Measurements from ENCODE around the gene NELFE.
"Not testable (repeated sequence)": the region's sequence is repeated elsewhere in the genome, so short reads cannot be mapped to it uniquely, and the experiment has no call there.

Gene NELFE, protein sequence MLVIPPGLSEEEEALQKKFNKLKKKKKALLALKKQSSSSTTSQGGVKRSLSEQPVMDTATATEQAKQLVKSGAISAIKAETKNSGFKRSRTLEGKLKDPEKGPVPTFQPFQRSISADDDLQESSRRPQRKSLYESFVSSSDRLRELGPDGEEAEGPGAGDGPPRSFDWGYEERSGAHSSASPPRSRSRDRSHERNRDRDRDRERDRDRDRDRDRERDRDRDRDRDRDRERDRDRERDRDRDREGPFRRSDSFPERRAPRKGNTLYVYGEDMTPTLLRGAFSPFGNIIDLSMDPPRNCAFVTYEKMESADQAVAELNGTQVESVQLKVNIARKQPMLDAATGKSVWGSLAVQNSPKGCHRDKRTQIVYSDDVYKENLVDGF

GRCh38 chr6:31958741-31959739 is at the start of gene NELFE, which contains the start of gene SKIC2:
NELFE (minus strand) TSS chr6:31958971; CDS start chr6:31958446, 525 bp downstream.
SKIC2 (plus strand) TSS chr6:31959175; CDS start chr6:31959193, 18 bp downstream.
- DNase-seq (ENCODE audit: low read depth in 2 of 2), result peak; percentile 99

- not testable (repeated sequence) for DNase-seq (ENCODE audit: low read depth in 2 of 2)
Observed at GRCh38 chr6:32008037-32008436, 49.3 kb upstream of the NELFE start.

DNA sequence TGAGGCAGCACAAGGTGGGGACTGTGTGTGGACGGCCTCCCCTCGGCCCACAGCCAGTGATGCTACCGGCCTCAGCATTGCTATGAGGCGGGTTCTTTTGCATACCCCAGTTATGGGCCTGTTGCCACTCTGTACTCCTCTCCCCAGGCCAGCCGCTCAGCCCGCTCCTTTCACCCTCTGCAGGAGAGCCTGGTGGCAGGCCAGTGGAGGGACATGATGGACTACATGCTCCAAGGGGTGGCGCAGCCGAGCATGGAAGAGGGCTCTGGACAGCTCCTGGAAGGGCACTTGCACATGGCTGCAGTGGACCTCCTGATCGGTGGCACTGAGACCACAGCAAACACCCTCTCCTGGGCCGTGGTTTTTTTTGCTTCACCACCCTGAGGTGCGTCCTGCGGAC is 48.3 kb upstream of the NELFE start:
- DNase-seq (ENCODE audit: low read depth in 2 of 2), result not testable (repeated sequence)

GRCh38 chr6:32005991-32006529 is 47.3 kb upstream of the NELFE start:
- DNase-seq (ENCODE audit: low read depth in 2 of 2), result not testable (repeated sequence)

- DNase-seq (ENCODE audit: low read depth in 2 of 2), result not testable (repeated sequence)
Observed at GRCh38 chr6:32005538-32005880, 46.7 kb upstream of the NELFE start.

DNA sequence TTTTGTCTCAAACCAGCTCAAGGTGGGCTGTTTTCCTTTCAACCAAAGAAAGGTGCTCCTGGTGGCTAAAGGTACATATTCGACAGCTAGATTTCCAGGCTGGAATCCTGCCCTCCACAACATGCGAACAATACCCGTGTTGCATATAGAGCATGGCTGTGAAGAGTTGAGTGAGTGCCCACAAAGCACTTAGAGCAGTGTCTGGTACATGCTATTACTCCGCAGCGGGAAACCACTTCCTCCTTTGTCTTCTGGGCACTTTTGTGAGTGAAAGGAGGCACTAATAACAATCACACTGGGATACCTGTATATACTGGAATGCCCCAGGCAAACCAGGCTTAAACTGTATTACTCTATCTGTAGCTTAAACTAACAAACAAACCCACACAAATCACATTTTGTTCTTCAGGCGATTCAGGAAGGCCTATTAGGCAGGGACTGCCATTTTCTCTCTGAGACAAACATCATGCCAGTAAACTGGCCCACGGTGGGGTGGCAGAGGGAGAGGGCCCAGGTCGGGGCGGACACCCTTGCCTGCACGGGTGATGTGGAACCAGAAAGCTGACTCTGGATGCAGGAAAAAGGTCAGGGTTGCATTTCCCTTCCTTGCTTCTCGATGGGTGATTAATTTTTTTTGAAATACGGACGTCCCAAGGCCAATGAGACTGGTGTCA is 46.2 kb upstream of the NELFE start:
- not testable (repeated sequence) for DNase-seq (ENCODE audit: low read depth in 2 of 2)

GRCh38 chr6:32004393-32004792 is 45.6 kb upstream of the NELFE start:
- DNase-seq (ENCODE audit: low read depth in 2 of 2), result not testable (repeated sequence)

- not testable (repeated sequence) for DNase-seq (ENCODE audit: low read depth in 2 of 2)
Observed at GRCh38 chr6:32003301-32003700, 44.5 kb upstream of the NELFE start.

GRCh38 chr6:32002546-32003268 is 43.9 kb upstream of the NELFE start:
- not testable (repeated sequence) for DNase-seq (ENCODE audit: low read depth in 2 of 2)

- DNase-seq (ENCODE audit: low read depth in 2 of 2), result not testable (repeated sequence)
Observed at GRCh38 chr6:31996385-31996784, 37.6 kb upstream of the NELFE start.

DNA sequence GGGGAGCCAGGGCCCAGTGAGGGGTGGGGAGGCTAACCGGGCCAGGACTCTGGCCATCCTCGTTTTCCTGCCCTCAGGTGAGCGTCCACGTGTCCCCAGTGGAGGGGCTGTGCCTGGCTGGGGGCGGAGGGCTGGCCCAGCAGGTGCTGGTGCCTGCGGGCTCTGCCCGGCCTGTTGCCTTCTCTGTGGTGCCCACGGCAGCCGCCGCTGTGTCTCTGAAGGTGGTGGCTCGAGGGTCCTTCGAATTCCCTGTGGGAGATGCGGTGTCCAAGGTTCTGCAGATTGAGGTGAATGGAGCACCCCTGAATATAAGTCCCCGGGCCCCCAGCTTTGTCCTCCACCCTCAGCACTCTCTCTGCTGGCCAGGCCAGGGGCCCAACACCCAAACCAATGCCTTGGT is 35.6 kb upstream of the NELFE start:
- not testable (repeated sequence) for DNase-seq (ENCODE audit: low read depth in 2 of 2)

DNA sequence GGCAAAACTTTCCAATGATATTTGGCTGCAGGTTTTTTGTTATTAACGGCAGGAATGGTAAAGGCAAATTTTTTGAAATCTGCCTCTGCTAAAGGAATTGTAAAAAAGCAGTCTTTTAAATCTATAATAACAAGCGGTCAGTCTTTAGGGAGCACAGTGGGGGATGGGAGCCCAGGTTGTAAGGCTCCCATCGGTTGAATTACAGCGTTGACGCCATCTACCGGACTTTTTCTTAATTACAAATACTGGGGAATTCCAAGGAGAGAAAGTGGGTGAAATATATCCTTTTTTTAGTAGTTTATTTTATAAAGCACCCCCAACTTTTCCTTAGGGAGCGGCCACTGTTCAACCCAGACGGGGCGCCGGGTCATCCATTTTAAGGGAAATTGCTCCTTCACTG is 30.6 kb upstream of the NELFE start:
- DNase-seq (ENCODE audit: low read depth in 2 of 2), result not testable (repeated sequence)

GRCh38 chr6:31981744-31982143 is 23.0 kb upstream of the NELFE start, which contains the start of gene C4A:
C4A (plus strand) TSS chr6:31982057; CDS start chr6:31982108, 51 bp downstream.
- DNase-seq (ENCODE audit: low read depth in 2 of 2), result not testable (repeated sequence)

GRCh38 chr6:31980998-31981397 is 22.2 kb upstream of the NELFE start:
- DNase-seq (ENCODE audit: low read depth in 2 of 2), result not testable (repeated sequence)

DNA sequence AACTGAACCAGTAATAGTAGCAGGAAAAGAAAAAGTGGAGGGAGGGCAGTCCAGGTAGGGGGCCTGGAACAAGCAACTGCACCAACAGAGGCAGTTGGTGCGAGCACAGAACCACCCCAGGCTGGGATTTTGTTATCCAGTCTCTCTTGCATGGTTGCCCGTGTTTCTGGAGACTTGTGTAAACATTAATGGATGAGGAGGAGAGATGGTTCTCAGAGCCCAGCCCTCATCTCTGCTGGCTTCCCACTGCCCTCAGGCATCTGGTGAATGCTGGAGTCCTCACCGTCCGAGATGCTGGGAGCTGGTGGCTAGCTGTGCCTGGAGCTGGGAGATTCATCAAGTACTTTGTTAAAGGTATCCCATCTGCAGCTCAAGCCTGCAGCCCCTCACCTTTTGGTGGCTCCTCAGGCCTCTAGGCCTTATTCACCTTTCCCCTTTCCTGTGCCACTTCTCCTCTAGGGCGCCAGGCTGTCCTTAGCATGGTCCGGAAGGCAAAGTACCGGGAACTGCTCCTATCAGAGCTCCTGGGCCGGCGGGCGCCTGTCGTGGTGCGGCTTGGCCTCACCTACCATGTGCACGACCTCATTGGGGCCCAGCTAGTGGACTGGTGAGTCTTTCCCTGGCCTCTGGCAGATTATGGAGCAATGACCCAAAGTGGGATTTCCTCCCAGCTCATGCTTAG is 21.6 kb upstream of the NELFE start:
- not testable (repeated sequence) for DNase-seq (ENCODE audit: low read depth in 2 of 2)

DNA sequence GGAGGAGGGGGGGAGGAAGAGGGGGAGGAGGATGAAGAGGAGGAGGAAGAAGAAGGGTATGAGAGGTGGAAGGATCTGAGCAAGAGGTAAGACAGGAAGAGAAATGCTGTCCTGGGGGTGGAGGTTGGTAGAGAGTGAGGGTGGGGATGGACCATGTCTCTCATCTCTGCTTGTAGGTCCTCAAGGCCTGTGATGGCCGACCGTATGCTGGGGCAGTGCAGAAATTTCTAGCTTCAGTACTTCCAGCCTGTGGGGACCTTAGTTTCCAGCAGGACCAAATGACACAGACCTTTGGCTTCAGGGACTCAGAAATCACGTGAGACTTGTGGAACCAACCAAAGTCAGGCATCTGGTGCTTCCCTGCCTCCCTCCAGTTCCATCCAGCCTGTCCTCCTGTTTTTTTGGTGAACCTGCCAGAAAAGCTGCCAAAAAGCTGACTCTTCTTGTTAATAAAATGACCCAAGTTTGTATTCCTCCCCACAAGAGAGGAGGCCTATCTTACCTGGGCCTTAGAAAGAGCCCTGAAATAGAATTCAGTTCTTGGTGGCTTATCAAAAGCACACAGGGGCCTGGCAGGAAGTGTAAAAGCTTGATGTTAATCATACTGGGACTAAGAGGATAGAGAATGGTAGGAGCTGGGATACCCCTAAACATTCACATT is 20.6 kb upstream of the NELFE start:
- DNase-seq (ENCODE audit: low read depth in 2 of 2), result no peak

DNA sequence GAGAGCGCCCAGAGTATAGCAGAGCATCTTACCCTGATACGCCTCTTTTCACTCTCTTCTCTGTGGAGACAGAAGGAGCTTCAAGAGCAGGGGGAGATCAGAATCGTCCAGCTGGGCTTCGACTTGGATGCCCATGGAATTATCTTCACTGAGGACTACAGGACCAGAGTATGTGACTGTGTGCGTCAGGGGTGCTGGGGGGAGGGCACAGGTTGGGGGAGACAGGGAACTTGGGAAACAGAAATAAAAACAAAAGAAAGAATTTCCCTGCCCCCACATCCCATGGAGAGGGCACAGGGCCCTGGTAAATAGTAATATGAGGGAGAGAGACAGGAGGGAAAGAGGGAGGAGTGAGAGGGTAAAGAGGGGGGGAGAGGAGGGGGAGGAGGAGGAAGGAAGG is 20.1 kb upstream of the NELFE start:
- no peak for DNase-seq (ENCODE audit: low read depth in 2 of 2)

- DNase-seq (ENCODE audit: low read depth in 2 of 2), result no peak
Observed at GRCh38 chr6:31977816-31978431, 19.2 kb upstream of the NELFE start.

DNA sequence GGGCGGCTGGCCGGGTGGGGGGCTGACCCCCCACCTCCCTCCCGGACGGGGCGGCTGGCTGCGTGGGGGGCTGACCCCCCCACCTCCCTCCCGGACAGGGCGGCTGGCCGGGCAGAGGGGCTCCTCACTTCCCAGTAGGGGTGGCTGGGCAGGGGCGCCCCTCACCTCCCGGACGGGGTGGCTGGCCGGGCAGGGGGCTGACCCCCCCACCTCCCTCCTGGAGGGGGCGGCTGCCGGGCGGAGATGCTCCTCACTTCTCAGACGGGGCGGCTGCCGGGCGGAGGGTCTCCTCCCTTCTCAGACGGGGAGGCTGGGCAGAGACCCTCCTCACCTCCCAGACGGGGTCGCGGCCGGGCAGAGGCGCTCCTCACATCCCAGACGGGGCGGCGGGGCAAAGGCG is 17.3 kb upstream of the NELFE start:
- not testable (repeated sequence) for DNase-seq (ENCODE audit: low read depth in 2 of 2)

Data from stimulated activated CD8-positive, alpha-beta memory T cell treated with anti-CD3 and anti-CD28 coated beads, Interleukin-15, amount 100 ng/mL, for 48 hours (primary cell).